H9 (cell line): Measurements from ENCODE around the gene GP1BB. TPM values are rescaled to one million over a fixed set of nuclear protein-coding genes. Genes with fewer than 3 reads are reported as not detected.

Experiments used
- DNase-seq: peaks from one replicate; pipeline ENCODE4 v3.0.0-alpha.2; 2017
- H2AFZ ChIP-seq: one replicate; pipeline ENCODE4 v1.6.1; 2013; ENCODE audit warnings: mild to moderate bottlenecking, low read length, control low read depth, moderate library complexity
- H2AK5ac ChIP-seq: 2 replicates; pipeline ENCODE4 v1.6.1; 2013; ENCODE audit warnings: low read length, control low read depth, mixed read lengths; ENCODE audit not compliant: insufficient read length
- H2BK120ac ChIP-seq: one replicate; pipeline ENCODE4 v1.6.1; 2013; ENCODE audit warnings: low read depth, mild to moderate bottlenecking, low read length, control low read depth, inconsistent platforms; ENCODE audit not compliant: poor library complexity, severe bottlenecking
- H2BK12ac ChIP-seq: 2 replicates; pipeline ENCODE4 v1.6.1; 2013; ENCODE audit warnings: low read length, control low read depth, mixed read lengths, low read depth; ENCODE audit not compliant: insufficient read length
- H2BK15ac ChIP-seq: 2 replicates; pipeline ENCODE4 v1.6.1; 2013; ENCODE audit warnings: low read depth, low read length, control low read depth
- H2BK20ac ChIP-seq: one replicate; pipeline ENCODE4 v1.6.1; 2013; ENCODE audit warnings: low read depth, mild to moderate bottlenecking, low read length, control low read depth, inconsistent platforms; ENCODE audit not compliant: poor library complexity, severe bottlenecking
- H2BK5ac ChIP-seq: 2 replicates; pipeline ENCODE4 v1.6.1; 2013; ENCODE audit warnings: low read length, control low read depth, mixed read lengths; ENCODE audit not compliant: insufficient read length
- H3K14ac ChIP-seq: 2 replicates; pipeline ENCODE4 v1.6.1; 2013; ENCODE audit warnings: low read length, control low read depth; ENCODE audit not compliant: insufficient read depth
- H3K18ac ChIP-seq: 2 replicates; pipeline ENCODE4 v1.6.1; 2013; ENCODE audit warnings: low read depth, mild to moderate bottlenecking, mixed read lengths, low read length, control low read depth; ENCODE audit not compliant: insufficient read length
- H3K23ac ChIP-seq: 2 replicates; pipeline ENCODE4 v1.6.1; 2013; ENCODE audit warnings: low read length, control low read depth, mixed read lengths, low read depth; ENCODE audit not compliant: insufficient read length
- H3K23me2 ChIP-seq: 2 replicates; pipeline ENCODE4 v1.6.1; 2013; ENCODE audit warnings: low read depth, mild to moderate bottlenecking, mixed read lengths, low read length, control low read depth; ENCODE audit not compliant: insufficient read length, poor library complexity, severe bottlenecking
- H3K27ac ChIP-seq: 2 replicates; pipeline ENCODE4 v1.5.1; 2013; ENCODE audit warnings: low read length, control low read depth, mixed read lengths, low read depth; ENCODE audit not compliant: insufficient read length
- H3K27me3 ChIP-seq: 2 replicates; pipeline ENCODE4 v1.6.1; 2013; ENCODE audit warnings: low read length, control low read depth, inconsistent platforms; ENCODE audit not compliant: insufficient read depth
- H3K4ac ChIP-seq: 2 replicates; pipeline ENCODE4 v1.6.1; 2013; ENCODE audit warnings: low read depth, mild to moderate bottlenecking, control low read depth, inconsistent platforms, low read length, moderate library complexity
- H3K4me1 ChIP-seq: 2 replicates; pipeline ENCODE4 v1.6.1; 2013; ENCODE audit warnings: low read length, control low read depth, inconsistent platforms; ENCODE audit not compliant: insufficient read depth
- H3K4me2 ChIP-seq: 2 replicates; pipeline ENCODE4 v1.6.1; 2013; ENCODE audit warnings: low read length, control low read depth, mixed read lengths; ENCODE audit not compliant: insufficient read length, insufficient read depth
- H3K56ac ChIP-seq: 2 replicates; pipeline ENCODE4 v1.6.1; 2013; ENCODE audit warnings: low read depth, mild to moderate bottlenecking, mixed read lengths, low read length, control low read depth; ENCODE audit not compliant: insufficient read length
- H3K79me1 ChIP-seq: 2 replicates; pipeline ENCODE4 v1.6.1; 2013; ENCODE audit warnings: low read depth, mild to moderate bottlenecking, moderate library complexity, low read length, control low read depth, inconsistent platforms; ENCODE audit not compliant: insufficient read depth, poor library complexity, severe bottlenecking
- H3K79me2 ChIP-seq: 2 replicates; pipeline ENCODE4 v1.6.1; 2013; ENCODE audit warnings: low read length, control low read depth, inconsistent platforms; ENCODE audit not compliant: insufficient read depth
- H3K9ac ChIP-seq: 2 replicates; pipeline ENCODE4 v1.6.1; 2013; ENCODE audit warnings: low read length, control low read depth, mixed read lengths; ENCODE audit not compliant: insufficient read length; ENCODE audit errors: extremely low read depth
- H3K9me3 ChIP-seq: one replicate; pipeline ENCODE4 v1.6.1; 2013; ENCODE audit warnings: low read depth, low read length, inconsistent platforms; ENCODE audit not compliant: control insufficient read depth
- H3T11ph ChIP-seq: one replicate; pipeline ENCODE4 v1.6.1; 2013; ENCODE audit warnings: mild to moderate bottlenecking, low read length, control low read depth, inconsistent platforms
- H4K20me1 ChIP-seq: one replicate; pipeline ENCODE4 v1.6.1; 2013; ENCODE audit not compliant: control insufficient read depth, insufficient read length, insufficient read depth
- H4K5ac ChIP-seq: 2 replicates; pipeline ENCODE4 v1.6.1; 2013; ENCODE audit warnings: low read depth, mild to moderate bottlenecking, mixed read lengths, low read length, control low read depth; ENCODE audit not compliant: insufficient read length
- H4K8ac ChIP-seq: replicated peaks from 2 replicates; pipeline ENCODE4 v1.6.1; 2013; ENCODE audit warnings: low read length, control low read depth, mixed read lengths, low read depth; ENCODE audit not compliant: insufficient read length
- H4K91ac ChIP-seq: 2 replicates; pipeline ENCODE4 v1.6.1; 2013; ENCODE audit warnings: low read depth, mild to moderate bottlenecking, moderate library complexity, mixed read lengths, low read length, control low read depth; ENCODE audit not compliant: insufficient read length
- H3K27ac Mint-ChIP-seq, 3 experiments: 2 replicates in 2 of 3; 3 replicates in 1 of 3; pipeline ENCODE4 v1.8.0; 2020 to 2021; ENCODE audit warnings: mixed read lengths in 3 of 3, mild to moderate bottlenecking in 1 of 3, moderate library complexity in 1 of 3
- H3K27me3 Mint-ChIP-seq: 2 replicates; pipeline ENCODE4 v1.8.0; 2021; ENCODE audit warnings: low read depth, mild to moderate bottlenecking, moderate library complexity, mixed read lengths
- H3K36me3 Mint-ChIP-seq, 3 experiments: 2 replicates in 2 of 3; 3 replicates in 1 of 3; pipeline ENCODE4 v1.8.0; 2020 to 2021; ENCODE audit warnings: low read depth in 3 of 3, mixed read lengths in 3 of 3; ENCODE audit not compliant: insufficient read depth in 1 of 3
- H3K4me1 Mint-ChIP-seq, 2 experiments: 2 replicates each; pipeline ENCODE4 v1.8.0; 2020; ENCODE audit warnings: mixed read lengths in 2 of 2
- H3K4me3 Mint-ChIP-seq, 2 experiments: 2 replicates in 1 of 2; 3 replicates in 1 of 2; pipeline ENCODE4 v1.8.0; 2020 to 2021; ENCODE audit warnings: mild to moderate bottlenecking in 2 of 2, mixed read lengths in 2 of 2, moderate library complexity in 1 of 2
- H3K9me3 Mint-ChIP-seq, 2 experiments: 2 replicates in 1 of 2; 3 replicates in 1 of 2; pipeline ENCODE4 v1.8.0; 2020; ENCODE audit warnings: mild to moderate bottlenecking in 2 of 2, mixed read lengths in 2 of 2, moderate library complexity in 1 of 2
- CTCF ChIP-seq: fragments of 200-600 bp; sonication (generic); conservative IDR thresholded peaks from 3 replicates; pipeline ENCODE4 v1.8.0; 2021; ENCODE audit warnings: antibody characterized with exemption, mild to moderate bottlenecking
- WGBS: extraction: QIAGEN DNeasy Blood & Tissue Kit; methylation state at CpG from one replicate; pipeline ENCODE4 v1.1.7; 2013; ENCODE audit warnings: missing lambda C conversion rate, low lambda C conversion rate, mixed read lengths; ENCODE audit not compliant: insufficient read length; ENCODE audit errors: extremely low coverage; 5-methylcytosine and 5-hydroxymethylcytosine counted together
- total RNA-seq: library from RNA; stranded (reverse); gene quantifications from 2 replicates; pipeline ENCODE4 v1.2.1, GENCODE V29; 2021

Gene GP1BB
- total RNA-seq, 1 experiment from 2014 or later: 3.4 TPM

GRCh38 chr22:19763458-19764298 is 40.3 kb downstream of the GP1BB start:
- TF ChIP-seq CTCF: no peak
- Mint-ChIP-seq H3K27ac (no peak overlapping the region), H3K4me3 (peak overlapping the region in 1 of 2 experiments; percentile 38; a peak in 2 of 5 replicates), H3K4me1 (peaks cover 16 to 52% of the 10 kb centered on the region in 2 experiments), H3K27me3 (peaks cover 85% of the 10 kb centered on the region), H3K9me3 (peaks cover 5 to 9% of the 10 kb centered on the region in 2 experiments; a peak in 3 of 5 replicates), H3K36me3 (peaks cover 0 to 3% (median 0%) of the 10 kb centered on the region in 3 experiments; a peak in 2 of 7 replicates)
- Histone ChIP-seq H2AFZ (no peak overlapping the region), H4K20me1 (peaks cover 3% of the 10 kb centered on the region), H2BK120ac (no peak overlapping the region), H2BK15ac (no peak overlapping the region), H3K4ac (no peak overlapping the region), H3K14ac (no peak overlapping the region), H3K27me3 (peaks cover 76% of the 10 kb centered on the region), H2BK5ac (no peak overlapping the region), H2BK12ac (no peak overlapping the region), H3K4me1 (peaks cover 4% of the 10 kb centered on the region; the same call in 1 of the 2 replicates), H4K91ac (no peak overlapping the region), H3K56ac (no peak overlapping the region), H3K23me2 (peaks cover 4% of the 10 kb centered on the region), H2AK5ac (no peak overlapping the region), H3K79me1 (no peaks in the 10 kb centered on the region), H3K18ac (no peak overlapping the region), H4K5ac (no peak overlapping the region), H2BK20ac (no peak overlapping the region), H3K27ac (no peak overlapping the region), H3T11ph (no peak overlapping the region), H3K9me3 (no peaks in the 10 kb centered on the region), H3K23ac (no peak overlapping the region), H3K79me2 (no peaks in the 10 kb centered on the region), H4K8ac (no peak overlapping the region), H3K4me2 (peak overlapping the region; percentile 35), H3K9ac (no peak overlapping the region)
- WGBS: no CpG with 5 or more reads among the region's 39 CpGs
- no peak for DNase-seq
